ENCODE measurements around the gene ATG7. TPM values are rescaled to one million over a fixed set of nuclear protein-coding genes. Genes with fewer than 3 reads are reported as not detected.

Gene ATG7
- total RNA-seq, 1 donor from 2014 or later: 53.4 TPM

- DNase-seq (ENCODE audit: low read depth) (no peak), FAIRE-seq (no peak)
- H3K27me3 ChIP-seq (ENCODE audit: control insufficient read depth, insufficient read depth, low read length): no peaks in the 10 kb centered on the region
- peaks cover 3% of the 10 kb centered on the region for H3K36me3 ChIP-seq (ENCODE audit: control insufficient read depth, insufficient read depth, low read length)
- TF ChIP-seq CTCF (IDR thresholded peaks at IDR 0.05; ENCODE audit: insufficient read depth, low read length, severe bottlenecking): no peak
- no peak overlapping the region for H3K4me3 ChIP-seq (ENCODE audit: low read depth, low read length)
Observed at GRCh38 chr3:11327619-11328018, 55.4 kb downstream of the ATG7 start.

GRCh38 chr3:11328196-11328945 lies 56.2 kb downstream of the ATG7 start:
- Histone ChIP-seq H3K27me3 (ENCODE audit: control insufficient read depth, insufficient read depth, low read length) (no peaks in the 10 kb centered on the region), H3K4me3 (ENCODE audit: low read depth, low read length) (no peak overlapping the region), H3K36me3 (ENCODE audit: control insufficient read depth, insufficient read depth, low read length) (peaks cover 3% of the 10 kb centered on the region)
- TF ChIP-seq CTCF (IDR thresholded peaks at IDR 0.05; ENCODE audit: insufficient read depth, low read length, severe bottlenecking): no peak
- FAIRE-seq: no peak
- DNase-seq (ENCODE audit: low read depth): no peak

- Histone ChIP-seq H3K36me3 (ENCODE audit: control insufficient read depth, insufficient read depth, low read length) (peaks cover 1% of the 10 kb centered on the region), H3K27me3 (ENCODE audit: control insufficient read depth, insufficient read depth, low read length) (no peaks in the 10 kb centered on the region), H3K4me3 (ENCODE audit: low read depth, low read length) (no peak overlapping the region)
- DNase-seq (ENCODE audit: low read depth): no peak
- TF ChIP-seq CTCF (IDR thresholded peaks at IDR 0.05; ENCODE audit: insufficient read depth, low read length, severe bottlenecking): no peak
- no peak for FAIRE-seq
Observed at GRCh38 chr3:11329777-11330176, 57.6 kb downstream of the ATG7 start.

- FAIRE-seq: no peak
Observed at GRCh38 chr3:11331101-11331500, 58.9 kb downstream of the ATG7 start.

GRCh38 chr3:11335056-11335608 lies 62.9 kb downstream of the ATG7 start:
- no peak overlapping the region for H3K4me3 ChIP-seq (ENCODE audit: low read depth, low read length)
- no peak for FAIRE-seq
- peak; percentile 74 for DNase-seq (ENCODE audit: low read depth)
- H3K36me3 ChIP-seq (ENCODE audit: control insufficient read depth, insufficient read depth, low read length): no peaks in the 10 kb centered on the region
- peak; percentile 70 for TF ChIP-seq CTCF (IDR thresholded peaks at IDR 0.05; ENCODE audit: insufficient read depth, low read length, severe bottlenecking)
- no peaks in the 10 kb centered on the region for H3K27me3 ChIP-seq (ENCODE audit: control insufficient read depth, insufficient read depth, low read length)

More at GRCh38 chr3:11331101-11331500, 58.9 kb downstream of the ATG7 start:
- no peak for TF ChIP-seq CTCF (IDR thresholded peaks at IDR 0.05; ENCODE audit: insufficient read depth, low read length, severe bottlenecking)
- DNase-seq (ENCODE audit: low read depth): peak; percentile 46
- no peak overlapping the region for H3K4me3 ChIP-seq (ENCODE audit: low read depth, low read length)
- no peaks in the 10 kb centered on the region for H3K27me3 ChIP-seq (ENCODE audit: control insufficient read depth, insufficient read depth, low read length)
- peaks cover 1% of the 10 kb centered on the region for H3K36me3 ChIP-seq (ENCODE audit: control insufficient read depth, insufficient read depth, low read length)
